Panc1 (cell line): ENCODE data around the gene FUBP3.

Experiments used
- CTCF ChIP-seq: fragments of 450-650 bp; IDR thresholded peaks from 2 replicates; pipeline ENCODE4 v1.5.1; 2017; ENCODE audit warnings: mild to moderate bottlenecking
- POLR2AphosphoS5 ChIP-seq: IDR thresholded peaks from 2 replicates; pipeline ENCODE4 v1.6.1; 2012; ENCODE audit warnings: mild to moderate bottlenecking, low read depth, low read length, moderate library complexity
- REST ChIP-seq, 2 experiments: IDR thresholded peaks; 2 replicates each; pipeline ENCODE4 v1.6.1; 2011 to 2012; ENCODE audit warnings: low read depth in 2 of 2, control low read depth in 1 of 2, low read length in 1 of 2, mild to moderate bottlenecking in 1 of 2, moderate library complexity in 1 of 2; ENCODE audit not compliant: insufficient read depth in 1 of 2

GRCh38 chr9:130677252-130677651 is 97.9 kb downstream of the FUBP3 start:
- no peak for TF ChIP-seq CTCF
- TF ChIP-seq POLR2AphosphoS5, result no peak
- no peak for TF ChIP-seq REST (IDR thresholded peaks at IDR 0.05; ENCODE audit: insufficient read depth in 1 of 2, low read depth in 2 of 2, low read length in 1 of 2)
